AG04450 (cell line): ENCODE data around the gene PILRB. TPM values are rescaled to one million over a fixed set of nuclear protein-coding genes. Genes with fewer than 3 reads are reported as not detected.

Experiments used
- CTCF ChIA-PET: fragments of 300-600, 350-600 bp; formaldehyde crosslinking; extraction: SDS; loops from one replicate; lab custom pipeline; 2022; ENCODE audit warnings: antibody characterized with exemption, inconsistent platforms; lab: Charles Lee
- POLR2A ChIA-PET: fragments of 350-600 bp; formaldehyde crosslinking; extraction: SDS; loops from one replicate; lab custom pipeline; 2021; ENCODE audit warnings: antibody characterized with exemption, inconsistent platforms; lab: Yijun Ruan, JAX
- DNase-seq: peaks from one replicate; pipeline ENCODE4 v3.0.0-alpha.2; 2011; ENCODE audit warnings: low read depth, low spot score
- H3K27ac ChIP-seq: one replicate; pipeline ENCODE4 v1.5.1; 2012; ENCODE audit warnings: low read depth, low read length, control low read depth
- H3K27me3 ChIP-seq: one replicate; pipeline ENCODE4 v1.6.0; 2012; ENCODE audit warnings: low read length; ENCODE audit not compliant: control insufficient read depth, insufficient read depth
- H3K4me3 ChIP-seq: 2 replicates; pipeline ENCODE4 v1.5.1; 2011; ENCODE audit warnings: mild to moderate bottlenecking, low read depth, low read length, control low read depth
- H3K9me3 ChIP-seq: 2 replicates; pipeline ENCODE4 v1.5.1; 2012; ENCODE audit warnings: low read length; ENCODE audit not compliant: control insufficient read depth, insufficient read depth
- polyA plus RNA-seq: library from polyadenylated mRNA; depleted of rRNA; stranded (reverse); fragments of >200 nt; gene quantifications from 2 replicates; pipeline ENCODE4 v1.2.3, GENCODE V29; 2011
- TF ChIP-seq, protein P1 (sequence below): IDR thresholded peaks from 2 replicates; pipeline ENCODE4 v1.5.1; 2011; ENCODE audit warnings: low read depth, low read length, control low read depth, inconsistent platforms

PILRB gene
- polyA plus RNA-seq, 1 experiment, result 6.6 TPM

- H3K27ac ChIP-seq, result no peak overlapping the region
- CTCF ChIA-PET, result interaction anchor here (0.9 to 1.9 kb wide), 2 partner anchors 17 to 18 kb away, joined by 3 to 6 read pairs; no protein-coding TSS in a partner anchor
- H3K27me3 ChIP-seq, result peaks cover 41% of the 10 kb centered on the region
- no peak for DNase-seq
- TF ChIP-seq, protein P1, sequence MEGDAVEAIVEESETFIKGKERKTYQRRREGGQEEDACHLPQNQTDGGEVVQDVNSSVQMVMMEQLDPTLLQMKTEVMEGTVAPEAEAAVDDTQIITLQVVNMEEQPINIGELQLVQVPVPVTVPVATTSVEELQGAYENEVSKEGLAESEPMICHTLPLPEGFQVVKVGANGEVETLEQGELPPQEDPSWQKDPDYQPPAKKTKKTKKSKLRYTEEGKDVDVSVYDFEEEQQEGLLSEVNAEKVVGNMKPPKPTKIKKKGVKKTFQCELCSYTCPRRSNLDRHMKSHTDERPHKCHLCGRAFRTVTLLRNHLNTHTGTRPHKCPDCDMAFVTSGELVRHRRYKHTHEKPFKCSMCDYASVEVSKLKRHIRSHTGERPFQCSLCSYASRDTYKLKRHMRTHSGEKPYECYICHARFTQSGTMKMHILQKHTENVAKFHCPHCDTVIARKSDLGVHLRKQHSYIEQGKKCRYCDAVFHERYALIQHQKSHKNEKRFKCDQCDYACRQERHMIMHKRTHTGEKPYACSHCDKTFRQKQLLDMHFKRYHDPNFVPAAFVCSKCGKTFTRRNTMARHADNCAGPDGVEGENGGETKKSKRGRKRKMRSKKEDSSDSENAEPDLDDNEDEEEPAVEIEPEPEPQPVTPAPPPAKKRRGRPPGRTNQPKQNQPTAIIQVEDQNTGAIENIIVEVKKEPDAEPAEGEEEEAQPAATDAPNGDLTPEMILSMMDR, result no peak
- no peak overlapping the region for H3K4me3 ChIP-seq
- 0 out of 2 replicates have a peak, but pooled peaks cover 4% of the 10 kb centered on the region for H3K9me3 ChIP-seq
- POLR2A ChIA-PET, result no interaction called here
Measured at GRCh38 chr7:100390286-100391009, 32.5 kb downstream of the PILRB start.

GRCh38 chr7:100393233-100393905, 35.5 kb downstream of the PILRB start:
- TF ChIP-seq, protein P1, result no peak
- Histone ChIP-seq H3K4me3 (no peak overlapping the region), H3K27ac (no peak overlapping the region), H3K9me3 (0 out of 2 replicates have a peak, but pooled peaks cover 4% of the 10 kb centered on the region), H3K27me3 (peaks cover 54% of the 10 kb centered on the region)
- POLR2A ChIA-PET, result no interaction called here
- DNase-seq, result no peak
- CTCF ChIA-PET, result interaction anchor here (1.7 kb wide), 1 partner anchor 14 kb away, joined by 6 read pairs; no protein-coding TSS in a partner anchor

DNA sequence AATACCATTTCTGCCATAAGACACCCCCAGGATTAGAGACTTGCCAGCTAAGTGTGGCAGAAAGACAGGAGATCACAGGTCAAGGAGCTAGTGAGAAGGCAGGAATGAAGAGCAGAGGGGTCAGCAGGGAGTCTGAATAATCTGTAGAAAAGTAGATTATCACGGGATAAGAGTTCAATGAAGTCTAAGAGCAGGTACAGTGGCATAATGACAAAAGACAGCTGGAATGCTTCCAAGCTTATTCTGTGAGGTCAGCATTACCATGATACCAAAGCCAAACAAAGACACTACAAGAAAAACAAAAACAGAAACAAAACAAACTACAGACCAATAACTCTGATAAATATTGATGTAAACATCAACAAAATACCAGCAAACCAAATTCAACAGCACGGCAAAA, 36.2 kb downstream of the PILRB start:
- ChIA-PET POLR2A (no interaction called here), CTCF (interaction anchor here (1.7 kb wide), 1 partner anchor 13 kb away, joined by 6 read pairs; no protein-coding TSS in a partner anchor)
- TF ChIP-seq, protein P1, result no peak
- 0 out of 2 replicates have a peak, but pooled peaks cover 4% of the 10 kb centered on the region for H3K9me3 ChIP-seq
- no peak overlapping the region for H3K27ac ChIP-seq
- no peak for DNase-seq
- H3K27me3 ChIP-seq, result peaks cover 59% of the 10 kb centered on the region
- H3K4me3 ChIP-seq, result no peak overlapping the region

DNA sequence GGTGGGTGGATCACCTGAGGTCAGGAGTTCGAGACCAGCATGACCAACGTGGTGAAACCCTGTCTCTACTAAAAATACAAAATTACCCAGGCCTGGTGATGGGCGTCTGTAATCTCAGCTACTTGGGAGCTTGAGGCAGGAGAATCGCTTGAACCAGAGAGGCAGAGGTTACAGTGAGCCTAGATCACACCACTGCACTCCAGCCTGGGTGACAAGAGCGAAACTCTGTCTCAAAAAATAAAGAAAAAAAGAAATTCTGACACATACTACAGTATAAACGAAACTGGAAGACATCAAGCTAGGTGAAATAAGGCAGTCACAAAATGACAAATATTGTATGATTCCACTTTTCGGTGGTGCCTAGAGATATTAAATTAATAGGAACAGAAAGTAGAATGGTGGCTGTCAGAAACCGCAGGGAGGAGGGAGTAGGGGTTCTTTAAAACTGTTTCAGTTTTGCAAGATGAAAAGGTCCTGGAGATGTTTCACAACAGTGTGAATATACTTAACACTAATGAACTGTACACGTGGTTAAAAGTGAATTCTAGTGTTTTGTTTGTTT, 38.6 kb downstream of the PILRB start:
- no peak for DNase-seq
- ChIA-PET CTCF (interaction anchor here (2.4 kb wide), 1 partner anchor 11 kb away, joined by 11 read pairs; no protein-coding TSS in a partner anchor), POLR2A (interaction anchor here (0.6 kb wide), 1 partner anchor 79 kb away, joined by 4 read pairs; no protein-coding TSS in a partner anchor)
- peaks cover 51% of the 10 kb centered on the region for H3K27me3 ChIP-seq
- no peak overlapping the region for H3K27ac ChIP-seq
- TF ChIP-seq, protein P1, result no peak
- H3K4me3 ChIP-seq, result no peak overlapping the region
- H3K9me3 ChIP-seq, result 0 out of 2 replicates have a peak, but pooled peaks cover 4% of the 10 kb centered on the region
